ENCODE results near the gene PTPN3. TPM values are rescaled to one million over a fixed set of nuclear protein-coding genes. Genes with fewer than 3 reads are reported as not detected.

PTPN3 gene
- total RNA-seq, 2 donors from 2014 or later, result 2.7 to 4.6 TPM

- no peak for TF ChIP-seq CTCF (conservative IDR thresholded peaks at IDR 0.05)
- Histone ChIP-seq H3K4me1 (ENCODE audit: control insufficient read depth, insufficient read depth, low read length) (no peaks in the 10 kb centered on the region), H3K9me3 (ENCODE audit: control insufficient read depth, low read length) (no peaks in the 10 kb centered on the region), H3K27ac (ENCODE audit: low read depth, low read length) (no peak overlapping the region), H3K9ac (ENCODE audit: extremely low read depth, low read length, poor library complexity, severe bottlenecking) (no peak overlapping the region), H3K4me3 (ENCODE audit: low read length) (no peak overlapping the region), H3K36me3 (ENCODE audit: control insufficient read depth, insufficient read depth, low read length) (no peaks in the 10 kb centered on the region), H3K27me3 (ENCODE audit: control insufficient read depth, insufficient read depth, low read length, poor library complexity, severe bottlenecking) (no peaks in the 10 kb centered on the region)
- Mint-ChIP-seq H3K27me3 (ENCODE audit: insufficient read depth) (peaks cover 8% of the 10 kb centered on the region), H3K9me3 (no peaks in the 10 kb centered on the region), H3K27ac (no peak overlapping the region), H3K4me3 (no peak overlapping the region), H3K4me1 (peaks cover 5% of the 10 kb centered on the region), H3K36me3 (ENCODE audit: low read depth) (no peaks in the 10 kb centered on the region)
- no peak for DNase-seq
- 90 to 100% methylated on average over 1 of the region's 1 CpG for WGBS, 2 experiments (ENCODE audit: insufficient coverage in 1 of 2, insufficient read length in 1 of 2)
These were observed 19.8 kb upstream of the PTPN3 start for GRCh38 chr9:109517901-109518377.

GRCh38 chr9:109513871-109514270, 15.8 kb upstream of the PTPN3 start:
- Histone ChIP-seq H3K36me3 (ENCODE audit: control insufficient read depth, insufficient read depth, low read length) (no peaks in the 10 kb centered on the region), H3K9ac (ENCODE audit: extremely low read depth, low read length, poor library complexity, severe bottlenecking) (no peak overlapping the region), H3K4me1 (ENCODE audit: control insufficient read depth, insufficient read depth, low read length) (no peaks in the 10 kb centered on the region), H3K27me3 (ENCODE audit: control insufficient read depth, insufficient read depth, low read length, poor library complexity, severe bottlenecking) (peaks cover 5% of the 10 kb centered on the region), H3K9me3 (ENCODE audit: control insufficient read depth, low read length) (no peaks in the 10 kb centered on the region), H3K4me3 (ENCODE audit: low read length) (no peak overlapping the region), H3K27ac (ENCODE audit: low read depth, low read length) (no peak overlapping the region)
- no peak for TF ChIP-seq CTCF (conservative IDR thresholded peaks at IDR 0.05)
- Mint-ChIP-seq H3K27me3 (ENCODE audit: insufficient read depth) (peaks cover 12% of the 10 kb centered on the region), H3K27ac (no peak overlapping the region), H3K4me1 (peaks cover 5% of the 10 kb centered on the region), H3K36me3 (ENCODE audit: low read depth) (no peaks in the 10 kb centered on the region), H3K4me3 (no peak overlapping the region), H3K9me3 (no peaks in the 10 kb centered on the region)
- DNase-seq, result no peak
- 89 to 90% methylated on average over 2 to 3 of the region's 3 CpGs for WGBS, 2 experiments (ENCODE audit: insufficient coverage in 1 of 2, insufficient read length in 1 of 2)

GRCh38 chr9:109512170-109512756, 14.2 kb upstream of the PTPN3 start:
- H3K4me3 ChIP-seq (ENCODE audit: low read length), result no peak overlapping the region
- H3K36me3 Mint-ChIP-seq (ENCODE audit: low read depth), result no peaks in the 10 kb centered on the region
- no peak overlapping the region for H3K27ac Mint-ChIP-seq

More at GRCh38 chr9:109512170-109512756, 14.2 kb upstream of the PTPN3 start:
- Histone ChIP-seq H3K9me3 (ENCODE audit: control insufficient read depth, low read length) (no peaks in the 10 kb centered on the region), H3K4me1 (ENCODE audit: control insufficient read depth, insufficient read depth, low read length) (no peaks in the 10 kb centered on the region), H3K27me3 (ENCODE audit: control insufficient read depth, insufficient read depth, low read length, poor library complexity, severe bottlenecking) (peaks cover 9% of the 10 kb centered on the region), H3K36me3 (ENCODE audit: control insufficient read depth, insufficient read depth, low read length) (no peaks in the 10 kb centered on the region), H3K27ac (ENCODE audit: low read depth, low read length) (no peak overlapping the region), H3K9ac (ENCODE audit: extremely low read depth, low read length, poor library complexity, severe bottlenecking) (no peak overlapping the region)
- H3K4me3 Mint-ChIP-seq, result no peak overlapping the region
- no peak for TF ChIP-seq CTCF (conservative IDR thresholded peaks at IDR 0.05)
- no peak for DNase-seq
- no peaks in the 10 kb centered on the region for H3K9me3 Mint-ChIP-seq
- H3K4me1 Mint-ChIP-seq, result no peaks in the 10 kb centered on the region
- H3K27me3 Mint-ChIP-seq (ENCODE audit: insufficient read depth), result peaks cover 17% of the 10 kb centered on the region
- WGBS, 2 experiments (ENCODE audit: insufficient coverage in 1 of 2, insufficient read length in 1 of 2), result 85 to 100% methylated on average over 3 to 4 of the region's 4 CpGs

All from endodermal cell (in vitro differentiated cells).